Spleen (tissue), 7 donors: ENCODE measurements around the gene AKAP11.

Experiments
- POLR2A ChIP-seq, 3 donors: fragments of 450-650 bp; IDR thresholded peaks; one replicate each; pipeline ENCODE4 v1.5.1; 2017; ENCODE audit warnings: antibody characterized with exemption in 3 of 3, mild to moderate bottlenecking in 1 of 3
- TF ChIP-seq, protein P1 (sequence below), 11 experiments: fragments of 200-600 bp in 7 of 11; fragments of 450-650 bp in 4 of 11; sonication (generic) in 4 of 11; IDR thresholded peaks in 8 of 11; conservative IDR thresholded peaks in 3 of 11; 1 replicate in 7 of 11; 2 replicates in 4 of 11; pipeline versions ENCODE4 v1.4.0 to v1.8.0; 2016 to 2021; ENCODE audit warnings: antibody characterized with exemption in 11 of 11, inconsistent platforms in 4 of 11, mild to moderate bottlenecking in 1 of 11
- donor health status: DM: no; HTN: no; CAD: no; lungs with moderate emphysema.
- donor health status: DM: no; HTN: no; CAD: no.
- donor health status: DM: no; HTN: no; CAD: no.

DNA sequence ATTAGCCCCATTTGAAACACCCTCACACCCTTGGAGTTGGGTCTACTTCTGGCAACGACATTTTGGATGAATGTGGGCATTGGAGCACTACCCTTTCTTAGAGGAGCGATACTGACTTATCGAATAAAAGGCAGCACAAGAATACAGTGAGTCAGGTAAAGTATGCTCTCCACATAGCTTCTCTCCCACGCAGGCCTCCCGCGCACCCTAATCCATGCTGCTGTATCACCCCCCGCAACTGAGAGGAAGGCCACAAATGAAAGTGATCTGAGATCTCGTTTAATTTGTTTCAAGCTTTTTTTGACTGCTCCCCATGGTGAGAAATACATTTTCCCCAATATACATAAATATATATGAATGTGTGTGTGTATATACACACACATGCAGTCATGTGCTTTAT, 25.4 kb upstream of the AKAP11 start:
- TF ChIP-seq, protein P1, sequence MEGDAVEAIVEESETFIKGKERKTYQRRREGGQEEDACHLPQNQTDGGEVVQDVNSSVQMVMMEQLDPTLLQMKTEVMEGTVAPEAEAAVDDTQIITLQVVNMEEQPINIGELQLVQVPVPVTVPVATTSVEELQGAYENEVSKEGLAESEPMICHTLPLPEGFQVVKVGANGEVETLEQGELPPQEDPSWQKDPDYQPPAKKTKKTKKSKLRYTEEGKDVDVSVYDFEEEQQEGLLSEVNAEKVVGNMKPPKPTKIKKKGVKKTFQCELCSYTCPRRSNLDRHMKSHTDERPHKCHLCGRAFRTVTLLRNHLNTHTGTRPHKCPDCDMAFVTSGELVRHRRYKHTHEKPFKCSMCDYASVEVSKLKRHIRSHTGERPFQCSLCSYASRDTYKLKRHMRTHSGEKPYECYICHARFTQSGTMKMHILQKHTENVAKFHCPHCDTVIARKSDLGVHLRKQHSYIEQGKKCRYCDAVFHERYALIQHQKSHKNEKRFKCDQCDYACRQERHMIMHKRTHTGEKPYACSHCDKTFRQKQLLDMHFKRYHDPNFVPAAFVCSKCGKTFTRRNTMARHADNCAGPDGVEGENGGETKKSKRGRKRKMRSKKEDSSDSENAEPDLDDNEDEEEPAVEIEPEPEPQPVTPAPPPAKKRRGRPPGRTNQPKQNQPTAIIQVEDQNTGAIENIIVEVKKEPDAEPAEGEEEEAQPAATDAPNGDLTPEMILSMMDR (IDR thresholded peaks at IDR 0.05 in 8 of 11, conservative IDR thresholded peaks at IDR 0.05 in 3 of 11): no peak
- TF ChIP-seq POLR2A (IDR thresholded peaks at IDR 0.05): no peak
